B cell (primary cell): ENCODE results near the gene GUCY1A1.

Experiments used
- EZH2 ChIP-seq: IDR thresholded peaks from 2 replicates; pipeline ENCODE4 v1.6.1; 2012; ENCODE audit warnings: borderline replicate concordance, low read depth, mild to moderate bottlenecking, moderate library complexity, low read length; ENCODE audit not compliant: insufficient read depth, poor library complexity, severe bottlenecking
- TF ChIP-seq, protein P1 (sequence below): fragments of 200-600 bp; IDR thresholded peaks from one replicate; pipeline ENCODE4 v1.8.0; 2022; ENCODE audit warnings: antibody characterized with exemption, mild to moderate bottlenecking

DNA sequence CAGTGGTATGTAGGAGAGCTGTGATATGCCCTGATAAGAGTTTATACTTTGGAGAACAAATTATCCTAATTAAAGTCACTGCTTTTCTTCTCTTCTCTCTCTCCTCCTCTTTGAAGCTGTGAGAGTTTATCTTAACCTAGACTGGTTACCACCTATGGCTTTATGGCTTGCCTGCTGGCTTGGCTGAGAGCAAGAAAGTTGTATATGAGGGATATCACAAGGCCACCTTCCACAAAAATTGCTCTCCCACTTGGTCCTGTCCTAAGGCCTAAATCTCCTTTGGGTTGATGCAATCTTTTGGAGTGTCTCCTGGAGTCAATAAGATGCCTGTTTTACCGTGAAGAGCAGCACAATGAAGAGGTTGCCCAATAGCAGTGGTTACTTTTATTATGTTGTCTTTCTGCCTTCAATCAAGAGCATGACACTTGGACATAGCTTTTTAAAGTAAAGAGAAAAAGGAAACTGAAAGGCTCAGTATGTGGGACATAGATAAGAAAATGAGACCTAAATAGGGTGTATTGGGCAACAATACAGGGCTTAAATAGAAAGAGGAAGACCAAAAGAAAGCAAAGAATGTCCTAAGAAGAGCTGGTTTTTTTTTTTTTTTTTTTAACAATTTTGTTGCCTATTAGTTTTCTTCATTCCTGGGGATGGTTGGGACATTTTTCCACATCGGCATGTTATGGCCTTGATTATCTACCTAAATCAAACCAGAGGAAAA lies 9.2 kb downstream of the GUCY1A1 start:
- no peak for TF ChIP-seq EZH2
- TF ChIP-seq, protein P1, sequence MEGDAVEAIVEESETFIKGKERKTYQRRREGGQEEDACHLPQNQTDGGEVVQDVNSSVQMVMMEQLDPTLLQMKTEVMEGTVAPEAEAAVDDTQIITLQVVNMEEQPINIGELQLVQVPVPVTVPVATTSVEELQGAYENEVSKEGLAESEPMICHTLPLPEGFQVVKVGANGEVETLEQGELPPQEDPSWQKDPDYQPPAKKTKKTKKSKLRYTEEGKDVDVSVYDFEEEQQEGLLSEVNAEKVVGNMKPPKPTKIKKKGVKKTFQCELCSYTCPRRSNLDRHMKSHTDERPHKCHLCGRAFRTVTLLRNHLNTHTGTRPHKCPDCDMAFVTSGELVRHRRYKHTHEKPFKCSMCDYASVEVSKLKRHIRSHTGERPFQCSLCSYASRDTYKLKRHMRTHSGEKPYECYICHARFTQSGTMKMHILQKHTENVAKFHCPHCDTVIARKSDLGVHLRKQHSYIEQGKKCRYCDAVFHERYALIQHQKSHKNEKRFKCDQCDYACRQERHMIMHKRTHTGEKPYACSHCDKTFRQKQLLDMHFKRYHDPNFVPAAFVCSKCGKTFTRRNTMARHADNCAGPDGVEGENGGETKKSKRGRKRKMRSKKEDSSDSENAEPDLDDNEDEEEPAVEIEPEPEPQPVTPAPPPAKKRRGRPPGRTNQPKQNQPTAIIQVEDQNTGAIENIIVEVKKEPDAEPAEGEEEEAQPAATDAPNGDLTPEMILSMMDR: no peak
